ENCODE measurements around the gene C9orf43. TPM values are rescaled to one million over a fixed set of nuclear protein-coding genes. Genes with fewer than 3 reads are reported as not detected.
"Not testable (repeated sequence)": the region's sequence is repeated elsewhere in the genome, so short reads cannot be mapped to it uniquely, and the experiment has no call there.

The C9orf43 gene
- total RNA-seq, 1 donor from 2014 or later: 0.37 TPM

- no peaks in the 10 kb centered on the region for H3K27me3 Mint-ChIP-seq (ENCODE audit: low read depth)
- H3K4me3 Mint-ChIP-seq (ENCODE audit: unreplicated experiment): no peak overlapping the region
- no peaks in the 10 kb centered on the region for H3K4me1 Mint-ChIP-seq (ENCODE audit: low read depth)
- H3K9me3 Mint-ChIP-seq (ENCODE audit: low read depth): no peaks in the 10 kb centered on the region
- no peak overlapping the region for H3K27ac Mint-ChIP-seq (ENCODE audit: unreplicated experiment)
- no peak for TF ChIP-seq CTCF (IDR thresholded peaks at IDR 0.05)
- no peak for DNase-seq (ENCODE audit: low spot score)
- H3K36me3 Mint-ChIP-seq (ENCODE audit: low read depth): no peaks in the 10 kb centered on the region
These were observed 29.6 kb upstream of the C9orf43 start for GRCh38 chr9:113380869-113381378.

DNA sequence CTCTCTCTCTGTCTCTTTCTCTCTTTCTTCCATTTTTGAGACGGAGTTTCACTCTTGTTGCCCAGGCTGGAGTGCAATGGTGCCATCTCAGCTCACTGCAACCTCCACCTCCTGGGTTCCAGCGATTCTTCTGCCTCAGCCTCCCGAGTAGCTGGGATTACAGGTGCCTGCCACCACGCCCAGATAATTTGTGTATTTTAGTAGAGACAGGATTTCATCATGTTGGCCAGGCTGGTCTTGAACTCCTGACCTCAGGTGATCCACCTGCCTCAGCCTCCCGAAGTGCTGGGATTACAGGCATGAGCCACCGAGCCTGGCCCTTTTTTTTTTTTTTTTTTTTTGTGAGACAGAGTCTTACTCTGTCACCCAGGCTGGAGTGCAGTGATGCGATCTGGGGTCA, 29.1 kb upstream of the C9orf43 start:
- H3K4me3 Mint-ChIP-seq (ENCODE audit: unreplicated experiment); H3K27ac Mint-ChIP-seq (ENCODE audit: unreplicated experiment); H3K9me3 Mint-ChIP-seq (ENCODE audit: low read depth); H3K36me3 Mint-ChIP-seq (ENCODE audit: low read depth); DNase-seq (ENCODE audit: low spot score); H3K4me1 Mint-ChIP-seq (ENCODE audit: low read depth); H3K27me3 Mint-ChIP-seq (ENCODE audit: low read depth): not testable (repeated sequence)

DNA sequence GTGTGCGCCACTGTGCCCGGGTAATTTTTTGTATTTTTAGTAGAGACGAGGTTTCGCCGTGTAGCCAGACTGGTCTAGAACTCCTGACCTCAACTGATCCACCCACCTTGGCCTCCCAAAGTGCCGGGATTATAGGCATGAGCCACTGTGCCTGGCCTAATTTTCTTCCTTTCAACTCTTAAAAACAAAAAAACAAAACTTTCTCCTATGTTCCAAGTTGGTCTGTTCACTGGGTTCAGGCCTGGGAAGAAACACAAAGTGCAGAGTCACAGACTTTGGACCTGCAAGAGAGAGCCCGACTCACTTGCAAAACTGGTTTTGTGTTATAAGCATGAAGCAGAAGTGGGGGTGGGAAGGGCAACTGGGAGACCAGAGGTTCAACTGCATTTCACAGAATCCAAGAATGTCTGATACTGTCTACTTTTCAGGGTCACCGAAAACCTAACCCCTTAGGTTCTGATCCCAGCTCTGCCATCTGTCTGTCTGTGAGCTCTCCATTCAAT, 28.6 kb upstream of the C9orf43 start:
- Mint-ChIP-seq H3K27ac (ENCODE audit: unreplicated experiment) (no peak overlapping the region), H3K36me3 (ENCODE audit: low read depth) (peaks cover 3% of the 10 kb centered on the region), H3K4me1 (ENCODE audit: low read depth) (no peaks in the 10 kb centered on the region), H3K4me3 (ENCODE audit: unreplicated experiment) (no peak overlapping the region), H3K27me3 (ENCODE audit: low read depth) (no peaks in the 10 kb centered on the region), H3K9me3 (ENCODE audit: low read depth) (no peaks in the 10 kb centered on the region)
- DNase-seq (ENCODE audit: low spot score): no peak
- TF ChIP-seq CTCF (IDR thresholded peaks at IDR 0.05): no peak

DNA sequence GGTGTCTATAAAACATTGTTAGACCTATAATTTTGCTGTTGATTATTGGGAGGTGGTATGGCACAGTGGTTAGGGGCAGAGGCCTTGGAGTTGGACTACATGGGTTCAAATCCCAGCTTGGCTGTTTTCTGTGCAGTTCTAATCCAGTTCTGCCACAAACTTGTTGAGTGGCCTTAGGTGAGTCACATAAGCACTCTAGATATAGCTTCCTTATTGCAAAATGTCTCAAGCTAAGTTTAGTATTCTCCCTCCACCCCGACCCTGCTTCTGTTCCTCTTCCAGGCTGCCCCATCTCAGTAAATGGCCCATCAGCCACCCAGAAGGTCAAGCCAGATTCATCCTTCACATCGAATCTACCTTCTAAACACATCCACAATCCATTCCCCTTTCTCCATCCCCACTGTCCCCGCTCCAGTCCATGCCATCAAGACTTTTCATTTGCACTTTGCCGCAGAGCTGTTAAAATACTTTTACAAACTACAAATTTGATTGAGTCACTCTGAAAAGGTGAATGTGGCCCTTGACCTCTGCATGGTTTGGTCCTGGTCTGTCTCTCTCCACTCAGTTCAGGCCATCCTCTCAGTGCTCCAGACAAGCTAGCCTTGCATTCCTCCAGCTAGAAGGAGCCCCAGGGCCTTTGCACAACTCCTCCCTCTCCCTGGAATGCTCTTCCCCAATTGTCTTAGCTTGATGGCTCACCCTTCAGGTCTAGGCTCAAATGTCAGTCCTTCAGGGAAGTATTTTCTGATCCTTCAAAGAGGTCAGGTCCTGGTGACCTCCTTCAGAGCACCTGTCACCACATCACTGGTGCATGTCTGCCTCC, 23.8 kb upstream of the C9orf43 start:
- peaks cover 22% of the 10 kb centered on the region for H3K36me3 Mint-ChIP-seq (ENCODE audit: low read depth)
- H3K4me3 Mint-ChIP-seq (ENCODE audit: unreplicated experiment): no peak overlapping the region
- DNase-seq (ENCODE audit: low spot score): no peak
- H3K4me1 Mint-ChIP-seq (ENCODE audit: low read depth): no peaks in the 10 kb centered on the region
- TF ChIP-seq CTCF (IDR thresholded peaks at IDR 0.05): no peak
- H3K9me3 Mint-ChIP-seq (ENCODE audit: low read depth): no peaks in the 10 kb centered on the region
- no peaks in the 10 kb centered on the region for H3K27me3 Mint-ChIP-seq (ENCODE audit: low read depth)
- H3K27ac Mint-ChIP-seq (ENCODE audit: unreplicated experiment): no peak overlapping the region

- no peaks in the 10 kb centered on the region for H3K9me3 Mint-ChIP-seq (ENCODE audit: low read depth)
- DNase-seq (ENCODE audit: low spot score): peak; percentile 72
- no peak for TF ChIP-seq CTCF (IDR thresholded peaks at IDR 0.05)
- no peak overlapping the region for H3K27ac Mint-ChIP-seq (ENCODE audit: unreplicated experiment)
- no peaks in the 10 kb centered on the region for H3K4me1 Mint-ChIP-seq (ENCODE audit: low read depth)
- H3K36me3 Mint-ChIP-seq (ENCODE audit: low read depth): peaks cover 25% of the 10 kb centered on the region
- no peaks in the 10 kb centered on the region for H3K27me3 Mint-ChIP-seq (ENCODE audit: low read depth)
- no peak overlapping the region for H3K4me3 Mint-ChIP-seq (ENCODE audit: unreplicated experiment)
These were observed 22.9 kb upstream of the C9orf43 start for GRCh38 chr9:113387560-113388230.

All from chondrocyte (in vitro differentiated cells).